ENCODE data around the gene LMAN1L.

DNA sequence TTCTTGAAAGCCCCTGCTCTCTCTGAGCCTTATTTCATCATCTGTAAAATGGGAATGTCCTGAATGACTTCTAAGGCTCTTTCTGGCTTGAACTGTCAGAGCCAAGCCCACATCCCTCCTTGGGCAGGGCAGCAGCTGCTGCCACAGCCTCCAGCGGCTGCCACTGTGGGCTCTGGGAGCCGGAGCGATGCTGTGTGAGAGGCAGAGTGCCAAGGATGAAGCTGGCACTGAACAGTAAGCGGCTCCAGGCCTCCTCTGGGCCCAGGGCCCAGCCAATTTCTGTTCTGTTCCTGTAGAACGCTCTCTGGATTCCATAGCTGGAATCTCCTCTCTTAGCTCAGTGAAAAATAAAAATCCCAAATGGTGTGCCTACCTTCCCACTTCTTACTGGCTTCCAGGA, 18.2 kb downstream of the LMAN1L start:
- TF ChIP-seq POLR2A (IDR thresholded peaks at IDR 0.05): no peak
- TF ChIP-seq, protein P1, sequence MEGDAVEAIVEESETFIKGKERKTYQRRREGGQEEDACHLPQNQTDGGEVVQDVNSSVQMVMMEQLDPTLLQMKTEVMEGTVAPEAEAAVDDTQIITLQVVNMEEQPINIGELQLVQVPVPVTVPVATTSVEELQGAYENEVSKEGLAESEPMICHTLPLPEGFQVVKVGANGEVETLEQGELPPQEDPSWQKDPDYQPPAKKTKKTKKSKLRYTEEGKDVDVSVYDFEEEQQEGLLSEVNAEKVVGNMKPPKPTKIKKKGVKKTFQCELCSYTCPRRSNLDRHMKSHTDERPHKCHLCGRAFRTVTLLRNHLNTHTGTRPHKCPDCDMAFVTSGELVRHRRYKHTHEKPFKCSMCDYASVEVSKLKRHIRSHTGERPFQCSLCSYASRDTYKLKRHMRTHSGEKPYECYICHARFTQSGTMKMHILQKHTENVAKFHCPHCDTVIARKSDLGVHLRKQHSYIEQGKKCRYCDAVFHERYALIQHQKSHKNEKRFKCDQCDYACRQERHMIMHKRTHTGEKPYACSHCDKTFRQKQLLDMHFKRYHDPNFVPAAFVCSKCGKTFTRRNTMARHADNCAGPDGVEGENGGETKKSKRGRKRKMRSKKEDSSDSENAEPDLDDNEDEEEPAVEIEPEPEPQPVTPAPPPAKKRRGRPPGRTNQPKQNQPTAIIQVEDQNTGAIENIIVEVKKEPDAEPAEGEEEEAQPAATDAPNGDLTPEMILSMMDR (IDR thresholded peaks at IDR 0.05): no peak
